ENCODE measurements around the gene TLCD3A. TPM values are rescaled to one million over a fixed set of nuclear protein-coding genes. Genes with fewer than 3 reads are reported as not detected.
A peak's percentile ranks its signal among the peaks of the same experiment; 100 is the strongest.
"Not testable (repeated sequence)": the region's sequence is repeated elsewhere in the genome, so short reads cannot be mapped to it uniquely, and the experiment has no call there.

The TLCD3A gene
- total RNA-seq, 1 donor from 2014 or later = 10.2 TPM

DNA sequence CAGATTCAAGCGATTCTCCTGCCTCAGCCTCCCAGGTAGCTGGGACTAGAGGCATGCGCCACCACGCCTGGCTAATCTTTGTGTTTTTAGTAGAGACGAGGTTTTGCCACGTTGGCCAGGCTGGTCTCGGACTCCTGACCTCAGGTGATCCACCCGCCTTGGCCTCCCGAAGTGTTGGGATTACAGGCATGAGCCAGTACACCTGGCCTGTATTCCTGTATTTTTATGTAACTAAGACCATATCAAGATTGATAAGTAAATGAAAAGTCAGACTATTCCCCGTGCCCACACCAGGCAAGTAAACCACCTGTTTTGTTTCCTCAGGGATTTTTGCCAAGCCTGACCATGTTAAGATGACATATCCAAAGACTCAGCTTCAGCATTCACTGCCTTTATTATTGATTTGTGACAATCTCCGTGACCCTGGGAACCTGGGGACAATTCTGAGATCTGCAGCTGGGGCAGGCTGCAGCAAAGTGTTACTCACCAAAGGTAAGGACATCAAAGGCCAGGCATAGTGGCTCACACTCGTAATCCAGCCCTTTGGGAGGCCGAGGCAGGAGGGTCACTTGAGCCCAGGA lies 55.3 kb downstream of the TLCD3A start:
- DNase-seq (ENCODE audit: low read depth) = peak; percentile 27

DNA sequence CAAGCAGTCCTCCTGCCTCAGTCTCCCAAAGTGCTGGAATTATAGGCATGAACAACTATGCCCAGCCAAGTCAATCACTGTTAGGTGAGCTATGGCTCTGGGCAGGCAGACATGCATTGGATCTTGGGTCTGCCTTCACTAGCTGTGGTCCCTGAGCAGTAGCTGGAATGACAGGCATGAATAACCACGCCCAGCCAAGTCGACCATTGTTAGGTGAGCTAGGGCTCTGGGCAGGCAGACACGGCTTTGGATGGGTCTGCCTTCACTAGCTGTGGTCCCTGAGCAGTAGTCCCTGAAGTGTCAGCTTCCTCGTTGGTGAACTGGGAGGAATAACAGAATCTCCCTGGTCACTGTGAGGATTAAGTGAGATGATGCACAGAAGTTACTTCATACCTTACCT lies 56.2 kb downstream of the TLCD3A start:
- no peak for DNase-seq (ENCODE audit: low read depth)

DNA sequence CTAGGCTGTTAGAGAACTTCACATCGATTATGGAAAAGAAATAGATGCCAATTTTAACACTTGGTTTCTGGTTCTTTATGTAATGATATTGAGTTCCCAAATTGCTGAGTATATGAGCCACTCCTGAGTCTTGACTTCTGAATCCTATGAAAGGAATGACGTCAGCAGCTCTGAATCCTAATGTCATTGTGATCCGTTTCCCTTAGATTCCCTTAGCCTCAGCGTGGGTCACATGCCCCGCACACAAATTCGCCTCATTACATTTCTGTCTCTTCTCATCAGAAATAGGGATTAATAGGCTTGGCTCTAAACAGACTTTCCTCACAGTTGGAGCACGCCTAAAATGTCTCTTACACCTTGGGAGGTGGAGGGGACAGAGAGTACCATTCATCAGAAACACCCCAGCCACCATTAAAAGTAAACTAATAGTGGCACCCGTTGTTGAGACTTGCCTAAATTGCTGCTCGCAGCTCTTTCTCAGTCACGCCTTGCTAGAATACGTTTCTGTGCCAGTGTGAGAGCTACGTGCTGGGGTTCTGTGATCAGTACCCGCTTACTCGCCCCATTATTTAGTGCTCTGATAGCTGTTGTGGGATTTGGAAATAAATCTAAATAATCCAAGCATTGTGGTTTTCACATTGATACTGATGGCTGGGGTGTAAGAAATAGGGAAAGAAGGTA lies 56.9 kb downstream of the TLCD3A start:
- DNase-seq (ENCODE audit: low read depth) = no peak

DNA sequence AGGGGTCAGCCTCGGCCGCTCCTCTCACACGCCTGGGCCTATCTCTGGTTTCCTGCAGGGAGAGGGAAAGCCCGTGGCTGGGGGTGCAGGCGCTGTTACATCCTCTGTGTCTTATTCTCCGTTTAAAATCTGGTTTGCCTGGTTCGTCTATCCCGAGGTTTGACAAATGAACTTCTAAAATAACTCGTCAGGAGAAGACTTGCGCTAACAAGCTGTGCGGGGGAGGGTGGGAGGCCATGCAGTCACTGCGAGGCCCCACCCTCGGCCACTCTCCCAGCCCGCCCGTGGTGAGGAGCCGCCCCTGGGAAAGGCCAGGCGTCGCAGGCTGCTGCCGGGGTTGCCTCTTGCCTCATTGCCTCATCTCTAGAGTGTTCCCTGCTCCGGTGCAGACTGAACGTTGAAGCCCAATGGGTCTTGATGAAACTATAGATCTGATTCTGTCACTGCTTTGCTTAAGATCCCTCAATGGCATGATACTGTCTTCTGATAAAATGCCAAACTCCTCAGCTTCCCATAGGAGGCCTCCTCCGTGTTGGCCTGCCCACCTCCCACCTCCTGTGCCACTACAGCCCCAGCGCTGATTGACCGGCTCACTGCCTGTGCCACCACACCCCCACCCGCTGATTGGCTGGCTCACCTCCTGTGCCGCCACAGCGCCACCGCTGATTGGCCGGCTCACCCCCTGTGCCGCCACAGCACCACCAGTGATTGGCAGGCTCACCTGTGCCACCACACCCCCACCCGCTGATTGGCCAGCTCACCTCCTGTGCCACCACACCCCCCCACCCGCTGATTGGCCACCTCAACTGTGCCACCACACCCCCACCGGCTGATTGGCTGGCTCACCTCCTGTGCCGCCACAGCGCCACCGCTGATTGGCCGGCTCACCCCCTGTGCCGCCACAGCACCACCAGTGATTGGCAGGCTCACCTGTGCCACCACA lies 57.8 kb downstream of the TLCD3A start:
- not testable (repeated sequence) for DNase-seq (ENCODE audit: low read depth)

DNA sequence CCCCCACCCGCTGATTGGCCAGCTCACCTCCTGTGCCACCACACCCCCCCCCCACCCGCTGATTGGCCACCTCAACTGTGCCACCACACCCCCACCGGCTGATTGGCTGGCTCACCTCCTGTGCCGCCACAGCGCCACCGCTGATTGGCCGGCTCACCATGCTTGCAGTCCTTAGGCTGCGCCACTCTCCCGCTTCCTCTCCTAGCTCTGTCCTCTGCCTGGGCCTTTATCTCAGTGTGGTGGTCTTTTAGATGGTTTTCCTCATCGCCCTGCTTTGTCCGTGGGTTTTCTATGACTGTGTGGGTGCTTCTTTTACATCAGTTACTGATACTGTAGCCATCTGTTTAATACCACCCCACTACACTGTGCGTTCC lies 58.5 kb downstream of the TLCD3A start:
- DNase-seq (ENCODE audit: low read depth) = not testable (repeated sequence)

DNA sequence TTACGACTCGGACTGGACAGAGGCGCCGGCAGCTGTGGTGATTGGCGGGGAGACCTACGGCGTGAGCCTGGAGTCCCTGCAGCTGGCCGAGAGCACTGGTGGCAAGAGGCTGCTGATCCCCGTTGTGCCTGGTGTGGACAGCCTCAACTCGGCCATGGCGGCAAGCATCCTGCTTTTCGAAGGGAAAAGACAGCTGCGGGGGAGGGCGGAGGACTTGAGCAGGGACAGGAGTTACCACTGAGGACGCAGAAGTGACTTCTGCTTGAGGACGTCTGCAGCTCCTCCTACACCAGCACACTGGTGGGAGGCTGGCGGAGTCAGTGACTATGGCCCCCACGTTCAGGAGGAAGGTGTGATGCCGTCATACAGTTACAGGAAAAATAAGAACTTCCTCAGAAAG lies 59.4 kb downstream of the TLCD3A start:
- no peak for DNase-seq (ENCODE audit: low read depth)

DNA sequence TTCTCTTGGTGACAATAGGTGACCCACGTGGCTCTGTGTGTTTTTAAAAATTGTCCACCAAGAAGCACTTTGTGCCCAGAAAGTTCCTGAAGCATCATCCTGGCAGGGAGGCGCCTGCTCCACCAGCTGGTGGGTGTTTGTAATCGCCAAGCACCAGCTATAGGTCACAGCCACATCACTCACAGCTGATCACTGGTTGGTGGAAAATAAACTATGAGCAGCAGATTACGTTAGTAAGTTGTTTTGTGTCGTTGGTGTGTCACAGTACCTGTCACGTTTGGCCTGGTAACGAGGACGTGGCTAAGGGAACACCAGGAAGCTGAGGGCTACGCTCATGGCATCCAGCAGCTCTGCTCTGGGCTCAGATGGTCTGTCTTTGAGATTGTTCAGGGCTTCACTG lies 59.9 kb downstream of the TLCD3A start:
- DNase-seq (ENCODE audit: low read depth) = no peak

Other genes with a start within 250 kb of the TLCD3A start
- gene VPS53, start 17.8 kb upstream of the TLCD3A start, total RNA-seq = 10.6 and 10.8 TPM in 2 replicates
- gene GEMIN4, start 19.7 kb downstream of the TLCD3A start, total RNA-seq = 11.4 TPM in 2 replicates
- gene GLOD4, start 49.7 kb downstream of the TLCD3A start, total RNA-seq = 89.4 and 103 TPM in 2 replicates
- gene MRM3, start 49.8 kb downstream of the TLCD3A start, total RNA-seq = 32.8 and 34.7 TPM in 2 replicates
- gene NXN, start 247.2 kb downstream of the TLCD3A start, total RNA-seq = 9.6 and 17.2 TPM in 2 replicates